NCI-H128 (cell line): ENCODE data around the gene AK9.

ENCODE experiments used
- DNase-seq: peaks from one replicate; lab custom pipeline; 2025; ENCODE audit not compliant: unreplicated experiment; lab: John Stamatoyannopoulos, UW

AK9 gene

GRCh38 chr6:109446072-109446471, 244.9 kb downstream of the AK9 start:
- DNase-seq = no peak

- DNase-seq = no peak
These were observed 245.6 kb downstream of the AK9 start for GRCh38 chr6:109445382-109445781.

- no peak for DNase-seq
These were observed 247.5 kb downstream of the AK9 start for GRCh38 chr6:109443425-109443950.
